ENCODE results near the gene KRTAP22-2.

KRTAP22-2 gene

GRCh38 chr21:30563072-30563471, 27.1 kb downstream of the KRTAP22-2 start:
- no peak for DNase-seq (ENCODE audit: low spot score)

GRCh38 chr21:30561957-30562356, 28.2 kb downstream of the KRTAP22-2 start:
- DNase-seq (ENCODE audit: low spot score), result no peak

DNA sequence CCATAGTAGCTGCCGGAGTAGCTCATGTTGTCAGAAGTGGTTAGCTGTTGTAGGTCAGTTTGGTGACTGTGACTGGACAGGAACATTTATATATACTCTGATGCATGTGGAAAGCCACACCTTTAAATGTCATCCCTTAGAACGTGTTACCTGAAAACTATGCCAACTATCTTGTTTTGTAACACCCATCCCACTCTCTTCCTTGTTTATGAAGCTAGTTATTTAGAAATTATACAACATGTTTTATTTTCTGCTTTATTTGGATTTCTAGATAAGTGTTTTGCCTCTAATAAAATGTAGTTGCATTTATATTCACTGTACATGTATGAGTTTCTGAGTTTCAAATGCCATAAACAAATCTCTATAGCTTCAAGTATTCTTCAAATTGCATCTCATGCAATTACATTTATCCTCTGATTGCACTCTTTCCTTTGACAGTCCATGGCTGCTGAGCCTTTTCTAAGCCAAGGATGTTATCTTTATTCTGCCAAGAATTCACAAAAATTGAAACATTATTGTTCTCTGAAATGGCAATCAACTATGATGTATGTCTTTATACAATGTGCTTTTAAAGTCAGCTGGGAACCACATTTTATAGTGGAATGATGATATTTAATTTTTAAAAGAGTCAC, 28.8 kb downstream of the KRTAP22-2 start, which contains the start of gene KRTAP19-7:
TSS of gene KRTAP19-7 (minus strand) at position 51 of the 632 bp plus-strand sequence. CDS start at position 26, 25 bp downstream.
- no peak for DNase-seq (ENCODE audit: low spot score)

- no peak for DNase-seq (ENCODE audit: low spot score)
Observed at GRCh38 chr21:30555095-30555494, 35.1 kb downstream of the KRTAP22-2 start.

- DNase-seq (ENCODE audit: low spot score), result no peak
Observed at GRCh38 chr21:30552782-30553181, 37.4 kb downstream of the KRTAP22-2 start.

- DNase-seq (ENCODE audit: low spot score), result no peak
Observed at GRCh38 chr21:30541764-30542163, 48.4 kb downstream of the KRTAP22-2 start, which contains the start of gene KRTAP19-6. Gene KRTAP19-6 (minus strand): TSS chr21:30541864. CDS start chr21:30541833, 31 bp downstream.

Measured in hematopoietic multipotent progenitor cell treated with erythropoietin and hydrocortisone succinate and interleukin-3 and kit ligand, for 17 days (in vitro differentiated cells).